HG02885 (cell line): ENCODE results near the gene DPPA2.

ENCODE experiments used
- ATAC-seq: cut with Tn5 transposase; IDR thresholded peaks from one replicate; pipeline ENCODE4 v1.9.1; 2021; ENCODE audit warnings: mild to moderate bottlenecking; ENCODE audit not compliant: unreplicated experiment, poor library complexity

The DPPA2 gene

DNA sequence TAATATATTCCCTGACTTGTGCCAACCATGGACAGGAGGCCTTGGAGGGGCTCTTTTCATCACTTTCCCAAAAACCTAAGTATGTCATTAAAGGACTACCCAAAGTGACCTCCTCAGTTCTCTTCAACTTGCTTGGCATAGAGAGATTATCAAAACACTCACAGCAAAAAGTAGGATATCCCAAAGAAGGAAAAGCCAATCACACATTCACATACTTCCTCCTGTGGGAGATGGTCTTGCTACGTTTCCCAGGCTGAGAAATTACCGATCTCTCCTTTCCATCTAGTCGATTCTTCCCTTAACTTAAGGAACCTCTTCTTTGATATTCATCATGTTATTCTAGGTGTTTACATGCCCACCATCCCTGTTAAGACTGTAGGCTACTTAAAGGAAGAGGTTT is 11.9 kb upstream of the DPPA2 start:
- ATAC-seq: no peak

DNA sequence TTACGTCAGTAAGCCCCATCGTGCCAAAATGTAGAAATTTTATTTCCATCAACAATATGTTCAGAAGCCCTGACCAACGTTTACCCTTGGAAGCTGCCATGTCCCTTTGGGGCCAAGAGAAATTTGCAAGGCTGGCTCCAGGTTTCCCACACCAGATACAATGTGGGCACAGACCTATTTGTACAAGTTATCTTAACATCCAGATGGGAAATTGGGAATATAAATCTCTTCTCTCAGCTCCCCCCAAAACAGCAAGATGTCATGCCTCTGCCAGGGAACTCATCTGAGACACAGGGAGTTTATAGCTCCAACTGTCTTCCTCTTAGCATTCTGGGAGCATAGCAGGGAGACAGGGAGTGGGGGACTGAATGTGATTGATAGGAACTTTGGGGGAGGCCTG is 9.3 kb upstream of the DPPA2 start:
- no peak for ATAC-seq

DNA sequence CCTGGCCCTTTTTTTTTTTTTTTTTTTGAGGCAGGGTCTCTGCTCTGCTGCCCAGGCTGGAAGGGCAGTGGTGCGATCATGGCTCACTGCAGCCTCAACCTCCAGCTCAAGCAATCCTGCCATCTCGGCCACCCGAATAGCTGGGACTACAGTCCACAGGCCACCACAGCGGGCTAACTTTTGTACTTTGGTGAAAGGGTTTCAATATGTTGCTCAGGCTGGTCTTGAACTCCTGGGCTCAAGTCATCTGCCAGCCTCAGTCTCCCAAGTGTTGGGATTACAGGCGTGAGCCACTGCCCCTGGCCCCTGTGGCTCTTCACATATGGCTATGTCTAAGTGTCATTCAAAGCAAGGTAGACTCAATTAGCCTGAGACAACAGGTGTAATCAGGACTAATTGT is 8.8 kb upstream of the DPPA2 start:
- ATAC-seq: no peak

DNA sequence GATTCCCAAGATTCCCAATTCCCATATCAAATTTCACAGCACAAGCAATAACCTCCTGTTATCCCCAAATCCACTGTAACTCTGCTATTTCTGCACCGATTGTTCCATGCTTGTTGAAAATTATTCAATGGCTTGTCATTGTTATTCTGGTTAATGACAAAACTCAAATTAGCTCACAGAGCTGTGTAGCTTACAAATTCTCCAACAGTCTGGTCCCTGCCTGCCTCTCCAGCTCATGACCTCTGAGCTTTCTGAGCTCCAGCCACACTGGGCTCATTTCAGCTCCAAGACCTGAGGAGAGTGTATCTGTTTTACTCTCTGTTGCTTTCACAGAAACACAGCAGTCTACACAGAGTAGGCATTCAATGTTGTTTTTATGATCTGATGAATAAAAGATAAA is 3.3 kb downstream of the DPPA2 start:
- ATAC-seq: no peak

DNA sequence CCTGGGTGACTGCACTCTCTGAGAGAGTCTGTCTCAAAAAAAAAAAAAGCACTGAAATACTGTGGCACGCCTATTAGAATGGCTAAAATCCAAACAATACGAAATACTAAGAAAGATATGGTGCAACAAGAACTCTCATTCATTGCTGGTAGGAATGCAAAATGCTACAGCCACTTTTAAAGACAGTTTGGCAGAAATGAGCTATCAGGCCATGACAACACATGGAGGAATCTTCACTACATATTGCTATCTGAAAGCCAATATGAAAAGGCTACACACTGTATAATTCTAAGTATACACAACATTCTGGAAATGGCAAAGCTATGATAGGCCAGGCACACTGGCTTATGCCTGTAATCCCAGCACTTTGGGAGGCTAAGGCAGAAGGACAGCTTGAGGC is 18.8 kb downstream of the DPPA2 start:
- no peak for ATAC-seq

DNA sequence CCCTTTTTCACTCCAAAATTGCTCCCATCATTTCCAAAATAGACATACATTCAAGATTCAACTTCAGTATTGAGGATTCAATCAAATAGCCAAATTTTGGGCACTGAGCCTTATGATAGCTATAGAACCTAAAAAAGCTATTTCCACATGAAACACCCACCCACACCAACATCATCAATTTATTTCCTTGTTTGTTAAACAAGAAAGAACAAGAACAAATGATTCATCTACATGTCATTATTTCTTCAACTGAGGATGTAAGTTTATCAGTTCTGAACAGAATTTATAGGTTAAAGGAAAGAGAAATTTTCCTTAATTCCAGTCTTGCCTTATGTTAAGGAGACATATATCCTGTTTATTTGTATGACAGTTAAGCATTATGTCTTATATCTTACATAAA is 32.2 kb downstream of the DPPA2 start:
- no peak for ATAC-seq

DNA sequence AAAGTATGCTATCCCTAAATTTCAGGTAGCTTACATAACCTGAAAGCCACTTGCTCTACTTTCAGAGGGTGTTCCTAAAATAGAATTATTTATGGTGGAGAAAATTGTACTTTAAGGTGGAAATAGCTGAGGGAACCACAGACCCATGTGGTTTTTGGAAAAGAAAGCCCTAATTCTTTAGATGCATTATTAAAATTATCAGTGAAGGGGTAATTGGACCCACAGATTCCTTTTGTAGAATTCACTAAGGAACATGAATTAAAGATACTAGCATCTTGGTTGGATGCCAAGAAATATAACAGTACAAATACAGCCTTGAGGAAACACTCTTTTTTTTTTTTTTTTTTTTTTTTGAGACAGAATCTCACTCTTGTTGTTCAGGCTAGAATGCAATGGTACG is 37.8 kb downstream of the DPPA2 start:
- no peak for ATAC-seq

DNA sequence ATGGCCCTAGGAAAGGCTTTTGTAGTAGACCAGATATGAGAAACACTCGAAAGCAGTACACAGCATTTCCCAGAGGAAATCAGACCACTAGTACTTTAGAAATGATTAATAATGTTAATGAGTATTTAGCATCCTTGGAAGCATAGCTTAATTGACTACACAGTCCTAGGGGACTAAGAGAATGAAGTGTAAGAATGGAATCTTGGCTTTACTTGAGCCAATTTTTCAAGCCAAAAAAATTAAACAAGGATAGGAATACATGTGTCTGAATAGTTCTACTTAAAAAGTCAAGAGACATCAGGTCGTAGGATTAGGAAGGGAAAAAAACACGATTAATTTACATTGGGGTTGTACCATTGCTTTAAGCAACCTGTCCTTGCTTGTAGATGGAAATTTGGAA is 38.2 kb downstream of the DPPA2 start:
- ATAC-seq: no peak

DNA sequence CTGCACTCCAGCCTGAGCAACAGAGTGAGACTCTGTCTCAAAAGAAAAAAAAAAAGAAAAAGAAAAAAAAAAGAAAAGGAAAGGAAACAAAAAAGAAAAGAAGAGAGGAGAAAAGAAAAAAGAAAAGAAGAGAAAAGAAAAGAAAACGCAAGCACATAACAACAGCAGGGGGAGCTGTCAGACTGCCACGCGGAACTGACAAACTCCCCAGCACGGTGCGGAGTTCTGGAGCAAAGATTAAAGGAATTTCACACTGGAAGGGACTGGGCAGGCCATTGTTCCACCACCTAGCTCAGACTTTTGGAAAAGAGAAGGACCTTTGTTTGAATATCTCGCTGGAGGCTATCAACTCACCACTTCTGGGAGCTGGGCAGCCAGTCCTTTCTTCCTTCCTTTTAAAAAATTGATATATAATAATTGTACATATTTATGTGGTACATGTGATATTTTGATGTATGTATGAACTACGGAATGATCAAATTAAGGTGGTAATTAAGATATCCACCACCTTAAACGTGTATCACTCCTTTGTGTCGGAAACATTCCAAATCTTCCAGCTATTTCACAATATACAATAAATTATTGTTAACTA is 40.5 kb downstream of the DPPA2 start:
- ATAC-seq: no peak

DNA sequence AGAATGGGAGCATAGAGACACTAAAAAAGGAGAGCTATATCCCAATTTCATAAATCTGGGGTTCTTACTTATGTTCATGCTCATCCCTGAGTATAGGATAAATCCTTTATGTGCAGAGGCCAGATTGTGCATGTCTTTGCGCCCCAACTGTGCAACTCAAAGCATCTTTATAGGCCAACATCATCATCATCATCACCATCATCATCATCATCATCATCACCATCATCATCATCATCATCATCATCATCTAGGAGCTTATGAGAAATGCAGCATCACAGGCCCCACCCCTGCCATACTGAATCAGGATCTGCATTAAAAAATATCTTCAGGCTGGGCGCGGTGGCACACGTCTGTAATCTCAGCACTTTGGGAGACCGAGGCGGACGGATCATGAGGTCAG is 45.5 kb downstream of the DPPA2 start:
- no peak for ATAC-seq

DNA sequence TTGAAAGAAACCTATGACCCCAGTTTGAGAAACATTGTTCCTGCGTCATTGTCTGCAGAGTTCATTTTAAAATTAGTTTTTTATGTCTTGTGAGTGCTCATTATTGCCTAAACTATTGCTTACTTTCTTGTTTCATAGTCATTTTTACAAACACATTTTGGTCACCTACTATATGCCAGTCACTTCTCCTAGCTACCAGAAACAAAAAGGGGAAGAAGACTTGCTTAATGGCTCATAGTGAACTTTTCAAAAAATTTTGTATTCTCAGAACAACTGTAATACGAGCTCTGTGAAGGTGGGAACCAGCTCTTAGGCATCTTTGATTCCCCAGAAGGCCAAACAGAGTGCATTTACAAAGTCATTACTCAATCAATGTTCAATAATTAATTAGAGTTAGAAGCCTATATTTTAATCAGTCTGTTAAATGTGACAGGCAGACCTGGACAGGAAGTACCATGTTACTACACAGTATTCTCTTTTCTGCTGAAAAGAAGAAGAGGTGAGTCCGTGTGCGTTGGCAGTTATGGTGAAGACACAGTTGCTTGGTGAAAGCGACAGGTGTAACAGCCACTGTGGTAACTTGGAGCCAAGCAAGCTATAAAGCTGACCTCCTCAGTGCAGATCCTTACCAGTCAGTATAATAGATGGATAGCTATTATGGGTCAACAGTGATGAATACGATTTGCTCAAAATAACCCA is 46.6 kb downstream of the DPPA2 start:
- ATAC-seq: no peak

DNA sequence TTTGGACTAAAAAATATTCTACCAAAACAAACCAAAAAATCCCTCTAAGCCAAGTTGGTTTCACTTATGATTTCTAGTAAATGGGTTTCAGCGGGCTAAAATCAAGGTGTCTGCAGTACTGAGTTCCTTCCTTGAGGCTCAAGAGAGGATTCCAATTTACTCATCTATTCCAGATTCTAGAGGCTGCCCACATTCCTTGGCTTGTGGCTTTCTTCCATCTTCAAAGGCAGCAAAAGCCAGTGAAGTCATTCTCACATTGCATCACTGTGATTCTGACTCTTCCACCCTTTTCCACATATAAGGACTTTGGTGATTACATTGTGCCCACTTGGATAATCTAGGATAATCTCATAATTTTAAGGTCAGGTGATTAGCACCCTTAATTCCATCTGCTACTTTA is 48.1 kb downstream of the DPPA2 start:
- ATAC-seq: no peak

DNA sequence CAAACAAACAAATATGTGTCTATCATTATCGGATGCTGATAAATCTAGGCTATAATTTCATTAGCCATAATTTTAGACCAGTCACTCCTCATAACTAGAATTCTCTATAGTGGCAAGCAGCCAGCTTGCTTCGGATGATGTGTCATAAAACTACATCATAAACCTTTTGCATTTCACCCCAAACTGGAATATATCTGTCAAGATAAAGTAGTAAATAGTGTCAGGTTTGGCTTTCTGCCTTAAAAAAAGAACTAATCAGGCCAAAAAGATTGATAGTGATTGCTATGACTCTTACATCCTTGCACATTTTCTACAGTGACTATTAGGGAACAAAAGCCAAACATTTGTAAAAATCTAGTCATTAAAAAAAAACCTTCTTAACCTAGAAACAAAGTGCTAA is 51.0 kb downstream of the DPPA2 start:
- no peak for ATAC-seq

DNA sequence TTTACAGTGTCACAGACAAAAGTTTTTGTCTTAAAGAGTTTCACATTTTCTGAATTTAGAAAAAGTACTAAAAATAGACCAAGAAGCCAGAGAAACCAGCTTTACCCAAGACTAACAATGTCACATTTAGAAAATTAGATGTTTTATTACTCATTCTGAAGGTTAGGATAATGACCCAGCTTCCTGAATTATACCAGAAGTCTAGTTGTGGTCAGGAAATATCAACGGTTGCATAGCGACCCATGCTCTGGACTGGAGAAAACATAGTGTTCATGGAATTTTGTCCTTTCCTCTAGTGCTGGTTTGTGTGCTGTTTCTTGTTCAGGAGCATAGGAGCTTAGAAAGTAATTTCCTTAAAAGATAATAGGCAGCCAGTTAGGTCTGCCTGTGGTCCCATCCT is 59.0 kb downstream of the DPPA2 start:
- ATAC-seq: no peak

DNA sequence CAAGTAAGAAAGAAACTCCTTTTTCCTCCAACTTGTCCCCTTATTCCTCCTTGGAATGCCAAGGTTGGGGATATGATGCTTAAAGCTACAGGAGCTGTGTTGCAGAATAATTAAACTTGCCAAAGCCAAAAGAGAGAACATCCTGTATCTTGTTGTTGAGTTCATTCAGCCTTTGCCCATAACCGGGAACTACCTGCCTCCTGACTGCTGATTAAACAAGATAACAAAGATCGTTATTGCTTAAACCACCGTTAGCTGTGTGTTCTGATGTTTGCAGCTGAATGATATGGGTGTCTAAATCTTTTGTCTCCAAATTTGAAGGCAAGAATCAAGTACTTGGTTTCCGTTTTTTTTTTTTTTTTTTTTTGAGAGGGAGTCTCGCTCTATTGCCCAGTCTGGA is 61.5 kb downstream of the DPPA2 start:
- no peak for ATAC-seq

DNA sequence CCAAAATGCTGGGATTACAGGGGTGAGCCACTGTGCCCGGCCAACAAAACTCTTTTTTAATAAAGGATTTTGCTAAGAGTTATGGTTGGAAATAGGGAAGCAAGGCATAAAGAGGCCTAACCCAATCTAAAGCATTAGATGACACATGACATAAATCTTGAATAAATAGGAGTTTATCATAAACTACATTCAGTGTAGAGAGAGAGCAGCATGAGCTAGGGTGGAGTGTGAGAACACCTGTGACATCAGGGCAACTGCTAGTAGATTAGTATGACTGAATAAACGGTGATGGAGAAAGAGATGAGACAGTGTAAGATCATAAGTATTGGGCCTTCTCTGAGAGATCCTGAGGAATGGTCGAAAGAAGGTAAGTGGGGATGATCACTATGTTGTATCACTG is 63.7 kb downstream of the DPPA2 start:
- no peak for ATAC-seq
